Heart left ventricle (tissue), 16 donors: Measurements from ENCODE around the gene SPDL1. TPM values are rescaled to one million over a fixed set of nuclear protein-coding genes. Genes with fewer than 3 reads are reported as not detected.

Source experiments
- ATAC-seq, 4 donors: fragments of 200-7000 bp; cut with Tn5 transposase; one replicate each; pipeline ENCODE4 v1.9.1; 2020 to 2022; ENCODE audit warnings: moderate library complexity in 4 of 4, mild to moderate bottlenecking in 3 of 4, moderate number of reproducible peaks in 1 of 4
- DNase-seq, 5 donors: peaks; one replicate each; pipeline ENCODE4 v3.0.0-alpha.2; 2020
- H3K27ac ChIP-seq, 12 donors: fragments of 200-600 bp; sonication (generic) in 4 of 12; one replicate each; pipeline versions ENCODE4 v1.5.0 to v1.8.0; 2016 to 2022; ENCODE audit warnings: mild to moderate bottlenecking in 2 of 12
- H3K27me3 ChIP-seq, 9 donors: fragments of 200-600 bp; sonication (generic) in 2 of 9; one replicate each; pipeline versions ENCODE4 v1.5.1 to v1.8.0; 2016 to 2022; ENCODE audit warnings: mild to moderate bottlenecking in 3 of 9
- H3K36me3 ChIP-seq, 9 donors: fragments of 200-600 bp; sonication (generic) in 2 of 9; one replicate each; pipeline versions ENCODE4 v1.5.0 to v1.8.0; 2018 to 2022; ENCODE audit warnings: mild to moderate bottlenecking in 2 of 9
- H3K4me1 ChIP-seq, 12 donors: fragments of 200-600 bp; sonication (generic) in 4 of 12; one replicate each; pipeline versions ENCODE4 v1.5.0 to v1.8.0; 2016 to 2022; ENCODE audit warnings: mild to moderate bottlenecking in 3 of 12
- H3K4me3 ChIP-seq, 12 donors: fragments of 200-600 bp; sonication (generic) in 4 of 12; one replicate each; pipeline versions ENCODE4 v1.5.0 to v1.8.0; 2017 to 2022; ENCODE audit warnings: mild to moderate bottlenecking in 9 of 12, moderate library complexity in 4 of 12
- H3K9me3 ChIP-seq, 12 donors: fragments of 200-600 bp; sonication (generic) in 4 of 12; one replicate each; pipeline versions ENCODE4 v1.5.0 to v1.8.0; 2016 to 2022; ENCODE audit warnings: mild to moderate bottlenecking in 1 of 12
- POLR2A ChIP-seq, 2 donors: fragments of 450-650 bp; IDR thresholded peaks; one replicate each; pipeline ENCODE4 v1.6.1; 2017; ENCODE audit warnings: antibody characterized with exemption in 2 of 2, mild to moderate bottlenecking in 2 of 2, moderate library complexity in 2 of 2
- WGBS, 4 donors: extraction: QIAGEN DNeasy Blood & Tissue Kit in 2 of 4; methylation state at CpG; one replicate each; pipeline versions ENCODE4 v1.1.5 to v1.1.7; 2013 to 2018; 5-methylcytosine and 5-hydroxymethylcytosine counted together
- intact Hi-C, 10 donors: fragments of 100-400 bp; cut with DNase I; formaldehyde crosslinking; loops; one replicate each; pipeline versions ENCODE4 v1.11.1 to v1.14.2; 2022
- polyA plus RNA-seq, 2 donors: library from polyadenylated mRNA; stranded (reverse); fragments of 200-250 nt; gene quantifications; one replicate each; pipeline ENCODE4 v1.2.3, GENCODE V29; 2013
- total RNA-seq, 9 donors: library from RNA; depleted of rRNA in 2 of 9; stranded (reverse); fragments of >200 nt in 2 of 9; fragmentation: NEBNext Ultra II Directional in 3 of 9; extraction: Animal tissue kit (Norgen Biotek cat#: 25700) in 3 of 9; gene quantifications; one replicate each; pipeline versions ENCODE4 v1.1.0 to v1.2.4, GENCODE V29; 2016 to 2023
- TF ChIP-seq, protein P1 (sequence below), 12 donors: fragments of 200-600 bp; sonication (generic) in 4 of 12; IDR thresholded peaks; one replicate each; pipeline versions ENCODE4 v1.5.0 to v1.8.0; 2018 to 2022; ENCODE audit warnings: antibody characterized with exemption in 12 of 12, mild to moderate bottlenecking in 5 of 12
- donor health status: ischemic (EF 13 %, LVEDD 7.1; RV severe dilation, severe dysfunction).
- donor health status: healthy with polysubstance abuse.
- donor health status: DM: no; HTN: yes; CAD: no.
- donor health status: DM: no; HTN: no; CAD: no.
- donor health status: ischemic (EF 25% LVEDD 6.9; RV normal size, moderate dysfunction).
- donor health status: ischemic (EF 25% LVEDD 5.7; RV mildly dilated, moderate dysfunction).
- donor health status: healthy.
- donor health status: DM: yes; HTN: yes; CAD: no.
- donor health status: ischemic (EF 35%, LVEDD 5.7; RV mildly dilated, moderate dysfunction).
- donor health status: nonischemic (EF 11% LVEDD 7.7; RV severe dilation, severe dysfunction).
- donor health status: DM: yes; HTN: yes; CAD: no.
- donor health status: PGD.
- donor health status: ischemic (EF 29% LVEDD 5.4; RV normal size, mild dysfunction).
- donor health status: nonischemic (EF 23%, LVEDD 6.1; RV moderate dilation, normal function).

The SPDL1 gene
- total and polyA plus RNA-seq, 11 donors, result 2.2 to 7.0 (median 5.0) TPM

DNA sequence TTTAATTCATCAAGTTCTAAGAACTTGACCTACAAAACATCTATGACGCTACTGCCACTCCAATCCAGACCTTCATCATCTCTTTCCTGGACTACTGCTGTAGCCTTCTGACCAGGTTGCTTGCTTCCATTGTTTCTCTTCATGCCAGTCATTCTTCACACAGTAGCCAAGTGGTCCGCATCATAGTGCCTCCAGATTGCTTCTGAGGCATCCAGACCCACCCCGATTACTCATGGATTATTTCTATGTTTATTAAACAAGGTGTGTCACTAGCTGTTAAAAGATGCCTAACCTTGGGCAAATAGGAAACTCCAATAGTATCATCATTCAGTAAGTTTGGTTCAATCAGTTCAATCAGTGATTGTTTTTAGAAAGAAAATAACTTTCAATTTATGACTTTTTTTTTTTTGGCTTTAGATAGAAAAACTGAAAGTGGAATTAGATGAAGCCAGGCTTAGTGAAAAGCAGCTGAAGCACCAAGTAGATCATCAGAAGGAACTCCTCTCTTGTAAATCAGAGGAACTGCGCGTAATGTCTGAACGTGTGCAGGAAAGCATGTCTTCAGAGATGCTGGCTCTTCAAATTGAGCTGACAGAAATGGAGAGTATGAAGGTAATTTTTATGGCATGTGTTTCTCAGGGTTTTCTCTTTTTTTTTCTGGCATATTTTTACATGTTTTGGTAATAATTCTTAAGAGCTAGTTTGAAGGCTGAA, 9.5 kb downstream of the SPDL1 start:
- intact Hi-C loops, result no loop called here
- Histone ChIP-seq H3K27me3 (no peaks in the 10 kb centered on the region), H3K9me3 (no peaks in the 10 kb centered on the region), H3K4me1 (no peaks in the 10 kb centered on the region), H3K4me3 (no peak overlapping the region), H3K27ac (no peak overlapping the region), H3K36me3 (peaks cover 3 to 98% (median 90%) of the 10 kb centered on the region in 9 donors)
- DNase-seq (no peak), ATAC-seq (no peak)
- 95 to 97% (median 96%) methylated on average over 6 of the region's 6 CpGs for WGBS, 4 donors
- no peak for TF ChIP-seq POLR2A (IDR thresholded peaks at IDR 0.05)
- TF ChIP-seq, protein P1, sequence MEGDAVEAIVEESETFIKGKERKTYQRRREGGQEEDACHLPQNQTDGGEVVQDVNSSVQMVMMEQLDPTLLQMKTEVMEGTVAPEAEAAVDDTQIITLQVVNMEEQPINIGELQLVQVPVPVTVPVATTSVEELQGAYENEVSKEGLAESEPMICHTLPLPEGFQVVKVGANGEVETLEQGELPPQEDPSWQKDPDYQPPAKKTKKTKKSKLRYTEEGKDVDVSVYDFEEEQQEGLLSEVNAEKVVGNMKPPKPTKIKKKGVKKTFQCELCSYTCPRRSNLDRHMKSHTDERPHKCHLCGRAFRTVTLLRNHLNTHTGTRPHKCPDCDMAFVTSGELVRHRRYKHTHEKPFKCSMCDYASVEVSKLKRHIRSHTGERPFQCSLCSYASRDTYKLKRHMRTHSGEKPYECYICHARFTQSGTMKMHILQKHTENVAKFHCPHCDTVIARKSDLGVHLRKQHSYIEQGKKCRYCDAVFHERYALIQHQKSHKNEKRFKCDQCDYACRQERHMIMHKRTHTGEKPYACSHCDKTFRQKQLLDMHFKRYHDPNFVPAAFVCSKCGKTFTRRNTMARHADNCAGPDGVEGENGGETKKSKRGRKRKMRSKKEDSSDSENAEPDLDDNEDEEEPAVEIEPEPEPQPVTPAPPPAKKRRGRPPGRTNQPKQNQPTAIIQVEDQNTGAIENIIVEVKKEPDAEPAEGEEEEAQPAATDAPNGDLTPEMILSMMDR (IDR thresholded peaks at IDR 0.05), result no peak

DNA sequence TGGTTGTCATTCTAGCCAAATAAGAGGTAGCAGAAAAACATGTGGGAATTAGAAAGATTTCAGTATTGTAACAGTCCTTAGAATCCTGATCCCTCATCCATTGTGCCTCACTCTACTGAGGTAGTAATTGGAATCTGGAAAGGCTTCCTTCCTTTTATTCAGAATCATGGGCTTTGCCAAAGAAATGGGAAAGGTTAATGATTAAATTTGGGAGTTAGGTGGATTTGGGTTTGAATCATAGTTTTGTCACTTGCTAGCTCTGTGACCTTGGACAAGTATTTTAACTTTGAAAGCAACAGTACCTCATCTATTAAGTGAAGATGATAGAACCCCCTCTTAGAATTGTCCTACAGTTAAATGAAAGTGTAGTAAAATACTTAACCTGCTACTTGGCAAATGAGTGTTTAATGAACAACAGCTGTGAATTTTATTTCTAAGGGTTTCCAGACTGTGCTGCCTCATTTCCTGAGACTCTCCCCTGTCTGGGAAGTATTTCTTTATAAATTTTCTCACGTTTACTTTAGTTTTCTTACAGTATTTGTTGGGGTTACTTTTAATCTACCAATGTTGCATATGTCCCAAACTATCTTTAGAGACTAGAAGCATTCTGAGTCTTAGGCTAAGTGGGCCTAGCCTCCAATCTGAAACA, 11.7 kb downstream of the SPDL1 start:
- no peak for ATAC-seq
- Histone ChIP-seq H3K27ac (no peak overlapping the region), H3K9me3 (no peaks in the 10 kb centered on the region), H3K36me3 (peaks cover 3 to 99% (median 91%) of the 10 kb centered on the region in 9 donors), H3K4me3 (no peak overlapping the region), H3K27me3 (no peaks in the 10 kb centered on the region), H3K4me1 (no peaks in the 10 kb centered on the region)
- DNase-seq, result no peak
- intact Hi-C loops, result no loop called here
- TF ChIP-seq POLR2A (IDR thresholded peaks at IDR 0.05), result no peak
- TF ChIP-seq, protein P1 (IDR thresholded peaks at IDR 0.05), result no peak
- WGBS, 4 donors, result 80 to 89% (median 84%) methylated on average over 1 of the region's 1 CpG

DNA sequence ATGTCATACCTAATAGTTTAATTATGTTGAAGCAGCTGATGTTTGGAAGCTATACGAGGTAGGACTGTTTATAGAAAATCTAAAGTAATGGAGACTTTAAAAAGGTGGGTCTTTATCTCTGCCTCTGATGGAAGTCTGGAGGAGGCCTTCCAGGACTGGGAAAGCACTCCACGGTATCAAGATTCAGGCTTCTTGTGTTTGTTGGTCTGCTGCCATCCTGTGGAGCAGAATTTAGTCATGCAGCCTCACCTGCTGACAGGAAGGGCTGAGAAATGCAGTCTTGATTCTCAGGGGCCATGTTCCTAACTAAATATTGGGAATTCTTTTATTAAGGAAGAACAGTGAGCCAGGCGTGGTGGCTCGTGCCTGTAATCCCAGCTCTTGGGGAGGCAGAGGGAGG, 15.9 kb downstream of the SPDL1 start:
- H3K9me3 ChIP-seq, result no peaks in the 10 kb centered on the region
- TF ChIP-seq, protein P1 (IDR thresholded peaks at IDR 0.05), result no peak
- TF ChIP-seq POLR2A (IDR thresholded peaks at IDR 0.05), result no peak
- peaks cover 0 to 99% (median 77%) of the 10 kb centered on the region in 9 donors for H3K36me3 ChIP-seq
- H3K4me1 ChIP-seq, result no peaks in the 10 kb centered on the region
- intact Hi-C loops, result no loop called here
- no peak overlapping the region for H3K4me3 ChIP-seq
- no peak overlapping the region for H3K27ac ChIP-seq
- ATAC-seq (no peak), DNase-seq (no peak)
- H3K27me3 ChIP-seq, result no peaks in the 10 kb centered on the region
- WGBS, 4 donors, result 78 to 87% (median 81%) methylated on average over 4 of the region's 4 CpGs

DNA sequence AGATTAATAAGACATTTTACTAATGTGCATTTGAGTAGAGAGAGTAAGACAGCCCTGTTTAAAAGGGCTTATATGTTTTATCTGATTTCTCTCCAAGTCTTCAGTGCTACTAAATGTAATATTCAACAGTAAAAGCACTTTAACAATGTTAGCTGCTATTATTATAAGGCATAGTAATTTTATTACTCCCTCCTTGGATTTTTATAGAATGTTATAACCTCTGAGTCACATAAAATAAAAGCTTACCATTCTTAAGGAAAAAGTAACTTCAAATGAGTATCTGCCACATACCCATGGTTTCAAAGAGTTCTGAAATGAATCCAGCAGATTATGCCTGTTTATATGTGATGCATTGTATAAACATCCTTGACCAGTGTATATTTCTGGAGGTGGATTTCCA, 19.0 kb downstream of the SPDL1 start:
- Histone ChIP-seq H3K27me3 (no peaks in the 10 kb centered on the region), H3K4me1 (peaks cover 0 to 4% (median 0%) of the 10 kb centered on the region in 12 donors), H3K27ac (no peak overlapping the region), H3K9me3 (no peaks in the 10 kb centered on the region), H3K4me3 (no peak overlapping the region), H3K36me3 (peaks cover 0 to 69% (median 48%) of the 10 kb centered on the region in 9 donors)
- DNase-seq (no peak), ATAC-seq (no peak)
- TF ChIP-seq, protein P1 (IDR thresholded peaks at IDR 0.05), result no peak
- no peak for TF ChIP-seq POLR2A (IDR thresholded peaks at IDR 0.05)
- intact Hi-C loops, result no loop called here
